Transverse colon (tissue), 4 donors: ENCODE results near the gene FBXO42.

Source experiments
- POLR2AphosphoS5 ChIP-seq, 3 donors: sonication (generic); formaldehyde crosslinking; IDR thresholded peaks; one replicate each; pipeline ENCODE4 v1.6.1; 2016; ENCODE audit warnings: antibody characterized with exemption in 3 of 3
- TF ChIP-seq, protein P1 (sequence below), 5 experiments: fragments of 200-600 bp in 3 of 5; fragments of 450-650 bp in 2 of 5; sonication (generic) in 3 of 5; IDR thresholded peaks; 1 replicate in 2 of 5; 2 replicates in 3 of 5; pipeline ENCODE4 v1.5.1; 2016 to 2017; ENCODE audit warnings: antibody characterized with exemption in 5 of 5, inconsistent platforms in 3 of 5, mild to moderate bottlenecking in 2 of 5, moderate library complexity in 1 of 5

DNA sequence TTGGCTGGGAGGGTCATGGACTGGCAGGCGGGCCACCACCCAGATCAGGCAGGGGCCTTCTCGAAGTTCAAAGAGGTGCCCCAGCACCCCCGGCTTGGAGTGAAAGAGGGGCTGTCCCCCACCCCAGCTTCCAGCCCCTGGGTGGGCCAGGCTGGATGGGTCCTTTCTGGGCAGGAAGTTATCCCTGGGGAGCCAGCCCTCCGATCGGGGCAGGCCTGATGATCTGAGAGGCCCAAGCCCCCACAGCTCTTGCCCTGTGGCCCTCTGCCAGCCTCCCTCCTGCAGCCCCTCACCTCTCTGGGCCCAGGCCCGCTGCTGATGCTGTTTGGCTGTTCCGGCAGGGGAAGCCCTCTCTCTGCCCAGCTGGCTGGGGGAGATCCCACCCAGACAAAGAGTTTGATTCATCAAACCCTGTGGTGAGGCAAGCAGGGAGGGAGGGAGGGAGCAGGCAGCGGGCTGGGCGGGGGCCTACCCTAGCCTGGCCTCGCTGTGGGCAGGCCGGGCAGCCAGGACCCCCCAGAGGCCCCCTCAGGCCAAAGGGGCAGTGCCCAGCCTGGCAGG is 142.4 kb downstream of the FBXO42 start:
- TF ChIP-seq, protein P1, sequence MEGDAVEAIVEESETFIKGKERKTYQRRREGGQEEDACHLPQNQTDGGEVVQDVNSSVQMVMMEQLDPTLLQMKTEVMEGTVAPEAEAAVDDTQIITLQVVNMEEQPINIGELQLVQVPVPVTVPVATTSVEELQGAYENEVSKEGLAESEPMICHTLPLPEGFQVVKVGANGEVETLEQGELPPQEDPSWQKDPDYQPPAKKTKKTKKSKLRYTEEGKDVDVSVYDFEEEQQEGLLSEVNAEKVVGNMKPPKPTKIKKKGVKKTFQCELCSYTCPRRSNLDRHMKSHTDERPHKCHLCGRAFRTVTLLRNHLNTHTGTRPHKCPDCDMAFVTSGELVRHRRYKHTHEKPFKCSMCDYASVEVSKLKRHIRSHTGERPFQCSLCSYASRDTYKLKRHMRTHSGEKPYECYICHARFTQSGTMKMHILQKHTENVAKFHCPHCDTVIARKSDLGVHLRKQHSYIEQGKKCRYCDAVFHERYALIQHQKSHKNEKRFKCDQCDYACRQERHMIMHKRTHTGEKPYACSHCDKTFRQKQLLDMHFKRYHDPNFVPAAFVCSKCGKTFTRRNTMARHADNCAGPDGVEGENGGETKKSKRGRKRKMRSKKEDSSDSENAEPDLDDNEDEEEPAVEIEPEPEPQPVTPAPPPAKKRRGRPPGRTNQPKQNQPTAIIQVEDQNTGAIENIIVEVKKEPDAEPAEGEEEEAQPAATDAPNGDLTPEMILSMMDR (IDR thresholded peaks at IDR 0.05): no peak
- no peak for TF ChIP-seq POLR2AphosphoS5 (IDR thresholded peaks at IDR 0.05)
